IPS-15b (cell line): ENCODE data around the gene ANKRD23.
"Not testable (repeated sequence)": the region's sequence is repeated elsewhere in the genome, so short reads cannot be mapped to it uniquely, and the experiment has no call there.

Source experiments
- H3K27me3 ChIP-seq: one replicate; pipeline ENCODE4 v1.6.1; 2013; ENCODE audit warnings: low read length; ENCODE audit not compliant: control insufficient read depth, insufficient read depth
- H3K36me3 ChIP-seq: one replicate; pipeline ENCODE4 v1.6.1; 2013; ENCODE audit warnings: low read length; ENCODE audit not compliant: control insufficient read depth, insufficient read depth
- H3K4me1 ChIP-seq: one replicate; pipeline ENCODE4 v1.6.1; 2013; ENCODE audit warnings: mild to moderate bottlenecking, low read length; ENCODE audit not compliant: control insufficient read depth, insufficient read depth
- H3K4me3 ChIP-seq: one replicate; pipeline ENCODE4 v1.5.1; 2013; ENCODE audit warnings: low read depth, low read length
- H3K9ac ChIP-seq: one replicate; pipeline ENCODE4 v1.6.1; 2013; ENCODE audit warnings: low read depth, mild to moderate bottlenecking, low read length
- H3K9me3 ChIP-seq: one replicate; pipeline ENCODE4 v1.6.1; 2013; ENCODE audit warnings: mild to moderate bottlenecking, low read length; ENCODE audit not compliant: control insufficient read depth, insufficient read depth

ANKRD23 gene

DNA sequence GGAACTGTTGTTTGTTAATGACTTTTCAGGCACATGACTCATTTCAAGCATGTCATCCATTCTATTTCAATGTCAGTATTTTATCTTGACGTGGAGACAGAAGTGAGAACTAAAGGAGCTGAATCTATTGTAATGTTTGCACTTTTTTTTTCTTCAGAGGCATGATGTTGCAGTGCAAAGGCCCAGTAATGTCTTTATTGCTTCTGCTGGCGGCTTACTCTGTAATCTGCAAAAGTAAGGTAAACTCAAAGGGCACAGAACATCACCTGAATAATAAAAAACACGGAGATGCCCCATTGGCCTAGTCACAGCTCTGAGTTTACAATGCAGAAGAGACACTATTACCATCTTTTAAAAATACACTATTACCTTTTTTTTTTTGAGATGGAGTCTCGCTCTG, 30.2 kb downstream of the ANKRD23 start:
- no peaks in the 10 kb centered on the region for H3K27me3 ChIP-seq
- no peaks in the 10 kb centered on the region for H3K9me3 ChIP-seq
- H3K9ac ChIP-seq = no peak overlapping the region
- H3K4me3 ChIP-seq = no peak overlapping the region
- H3K4me1 ChIP-seq = peaks cover 5% of the 10 kb centered on the region
- peaks cover 4% of the 10 kb centered on the region for H3K36me3 ChIP-seq

DNA sequence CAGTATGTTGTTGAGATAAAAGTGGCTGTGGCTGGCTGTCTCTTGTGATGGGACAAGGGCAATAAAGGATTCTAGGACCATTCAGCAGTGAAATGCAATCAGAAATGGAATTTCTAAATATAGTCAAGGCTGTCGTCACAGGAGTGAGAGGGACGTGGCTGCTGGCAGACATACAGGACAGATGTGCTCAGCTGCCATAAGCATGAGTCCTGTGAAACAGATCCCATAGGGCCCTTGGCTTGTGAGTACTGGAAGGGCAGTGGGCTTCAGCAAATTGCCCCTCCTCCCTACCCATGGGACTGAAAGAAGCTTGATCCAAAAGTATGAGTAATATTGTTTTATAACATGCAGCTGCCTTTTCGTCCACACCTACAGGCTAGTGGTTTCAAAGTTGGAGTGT, 31.9 kb downstream of the ANKRD23 start:
- no peak overlapping the region for H3K4me3 ChIP-seq
- peaks cover 5% of the 10 kb centered on the region for H3K4me1 ChIP-seq
- H3K9me3 ChIP-seq = no peaks in the 10 kb centered on the region
- peaks cover 7% of the 10 kb centered on the region for H3K36me3 ChIP-seq
- H3K9ac ChIP-seq = no peak overlapping the region
- no peaks in the 10 kb centered on the region for H3K27me3 ChIP-seq

DNA sequence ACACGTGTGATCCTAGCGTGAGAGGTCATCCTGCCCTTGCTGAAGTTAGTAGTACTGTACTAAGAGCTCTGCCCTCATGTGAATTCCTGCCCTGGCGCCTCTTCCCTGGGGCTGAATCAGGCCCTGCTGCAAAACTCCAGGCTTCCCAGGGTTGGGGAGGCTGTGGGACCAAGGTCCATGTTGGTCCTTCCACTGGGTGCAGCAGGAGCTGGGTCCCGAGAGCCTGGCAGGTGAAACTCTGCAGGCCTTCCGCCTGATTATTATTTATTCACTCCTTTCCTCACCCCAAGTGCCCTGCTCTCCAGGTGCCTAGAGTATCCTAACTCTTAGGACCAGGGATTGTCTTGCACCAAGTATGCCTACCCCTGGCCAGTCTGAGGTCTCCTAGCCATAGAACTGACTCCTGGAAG, 33.0 kb downstream of the ANKRD23 start:
- Histone ChIP-seq H3K4me1 (peaks cover 5% of the 10 kb centered on the region), H3K36me3 (peaks cover 7% of the 10 kb centered on the region), H3K4me3 (no peak overlapping the region), H3K27me3 (no peaks in the 10 kb centered on the region), H3K9me3 (no peaks in the 10 kb centered on the region), H3K9ac (no peak overlapping the region)

DNA sequence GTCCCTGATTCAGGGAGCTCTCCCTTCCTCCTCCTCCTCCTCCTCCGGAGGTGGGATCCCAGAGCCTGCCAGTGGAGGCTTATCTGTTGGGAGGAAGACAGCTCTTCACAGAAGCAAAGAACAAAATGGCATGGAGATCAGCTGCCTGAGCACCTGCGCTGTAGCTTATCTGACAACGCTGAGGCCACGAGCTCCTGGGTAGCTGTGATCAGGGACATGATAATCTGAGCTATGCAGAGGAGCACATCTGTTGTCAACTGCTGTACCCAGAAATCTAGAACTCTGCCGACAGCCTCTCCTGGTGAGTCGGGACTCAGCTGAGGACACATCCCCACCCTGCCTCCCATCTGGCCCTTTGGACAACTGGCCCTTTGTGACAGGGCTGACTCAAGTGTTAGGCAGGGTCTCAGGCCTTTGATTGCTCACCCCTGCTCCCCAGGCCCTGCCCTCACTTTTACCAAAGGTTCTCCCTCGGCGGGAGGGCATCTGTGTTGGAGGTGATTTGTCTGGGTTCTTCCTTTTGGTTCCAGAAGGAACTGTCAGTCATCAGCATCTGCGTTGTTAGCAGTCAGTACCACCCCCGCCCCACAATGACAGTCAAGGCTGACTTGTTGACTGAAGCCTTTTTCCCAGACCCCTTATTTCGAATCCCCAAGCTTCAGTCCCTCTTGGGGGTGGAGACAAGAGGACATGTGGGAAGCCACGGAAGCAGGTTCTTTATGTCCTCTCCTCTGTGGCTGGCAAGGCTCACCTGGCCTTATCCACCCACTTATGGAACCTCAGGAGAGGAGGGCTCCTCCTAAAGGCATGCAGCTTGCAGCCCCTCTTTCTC, 33.7 kb downstream of the ANKRD23 start:
- H3K9me3 ChIP-seq = no peaks in the 10 kb centered on the region
- no peak overlapping the region for H3K9ac ChIP-seq
- peaks cover 7% of the 10 kb centered on the region for H3K36me3 ChIP-seq
- H3K4me3 ChIP-seq = no peak overlapping the region
- H3K27me3 ChIP-seq = no peaks in the 10 kb centered on the region
- peaks cover 4% of the 10 kb centered on the region for H3K4me1 ChIP-seq

DNA sequence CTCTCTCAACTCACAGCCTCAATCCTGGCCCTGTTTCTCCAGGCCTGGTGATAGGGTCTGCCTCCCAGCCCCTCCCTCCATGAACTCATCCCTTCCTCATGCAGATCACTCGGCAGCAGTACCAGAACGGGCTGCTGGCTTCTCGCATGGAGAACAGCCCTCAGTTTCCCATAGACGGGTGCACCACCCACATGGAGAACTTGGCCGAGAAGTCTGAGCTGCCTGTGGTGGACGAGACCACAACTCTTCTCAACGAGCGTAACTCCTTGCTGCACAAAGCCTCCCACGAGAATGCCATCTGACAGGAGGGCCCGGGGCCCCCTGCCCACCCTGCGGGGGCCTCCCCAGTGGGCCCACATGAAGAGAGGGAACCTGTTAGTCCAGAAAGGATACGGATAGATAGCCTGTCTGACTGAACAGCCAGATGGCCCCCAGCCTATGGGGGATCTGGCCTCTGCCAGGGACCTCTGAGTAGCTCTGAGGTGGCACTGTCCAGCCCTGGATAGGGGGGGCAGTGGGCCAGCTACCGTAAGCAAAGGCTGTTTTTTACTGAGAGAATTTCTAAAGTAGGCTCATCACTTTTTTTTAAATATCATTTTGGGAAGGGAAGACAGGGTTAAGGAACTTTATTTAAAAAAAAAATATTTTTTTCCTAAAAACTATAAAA, 34.5 kb downstream of the ANKRD23 start:
- no peak overlapping the region for H3K9ac ChIP-seq
- H3K9me3 ChIP-seq = no peaks in the 10 kb centered on the region
- no peaks in the 10 kb centered on the region for H3K4me1 ChIP-seq
- no peaks in the 10 kb centered on the region for H3K27me3 ChIP-seq
- no peak overlapping the region for H3K4me3 ChIP-seq
- peaks cover 7% of the 10 kb centered on the region for H3K36me3 ChIP-seq

DNA sequence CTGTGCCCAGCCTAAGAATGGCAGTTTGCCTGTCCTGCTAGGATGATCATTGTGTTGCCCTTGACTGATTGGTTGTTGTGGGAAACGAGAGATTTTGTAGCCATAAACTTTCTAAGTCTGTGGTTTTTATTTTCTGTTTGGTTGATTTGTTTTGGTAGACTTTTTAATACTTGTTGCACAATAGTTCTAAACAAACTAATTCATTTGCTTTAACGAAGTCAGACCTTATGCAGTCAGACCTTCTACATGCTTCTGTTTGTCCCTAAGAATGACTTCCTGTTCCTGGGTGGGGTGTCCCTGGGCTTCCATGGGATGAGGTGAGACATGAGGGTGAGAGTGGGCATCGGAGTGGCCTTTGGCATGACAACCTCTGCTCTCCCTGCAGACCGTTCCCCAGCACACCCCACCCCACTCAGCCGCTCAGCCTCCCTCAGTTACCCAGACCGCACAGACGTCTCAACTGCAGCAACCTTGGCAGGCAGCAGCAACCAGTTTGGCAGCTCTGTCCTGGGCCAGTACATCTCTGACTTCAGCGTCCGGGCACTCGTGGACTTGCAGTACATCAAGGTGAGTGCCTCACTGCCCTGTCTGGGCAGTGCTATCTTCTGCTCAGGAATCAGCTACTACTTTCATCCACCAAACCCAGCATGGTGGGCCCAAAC, 35.5 kb downstream of the ANKRD23 start:
- Histone ChIP-seq H3K4me1 (no peaks in the 10 kb centered on the region), H3K9ac (no peak overlapping the region), H3K4me3 (no peak overlapping the region), H3K36me3 (peaks cover 7% of the 10 kb centered on the region), H3K9me3 (no peaks in the 10 kb centered on the region), H3K27me3 (no peaks in the 10 kb centered on the region)

DNA sequence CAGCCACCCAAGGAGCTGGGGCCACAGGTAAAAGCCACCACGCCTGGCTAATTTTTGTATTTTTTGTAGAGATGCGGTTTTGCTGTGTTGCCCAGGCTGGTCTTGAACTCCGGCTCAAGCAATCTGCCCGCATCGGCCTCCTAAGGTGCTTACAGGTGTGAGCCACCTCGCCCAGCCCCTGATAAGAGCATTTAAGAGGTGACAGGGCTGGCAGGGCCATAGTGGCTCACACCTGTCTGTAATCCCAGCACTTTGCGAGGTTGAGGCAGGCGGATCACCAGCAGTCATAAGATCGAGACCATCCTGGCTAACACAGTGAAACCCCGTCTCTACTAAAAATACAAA, 36.7 kb downstream of the ANKRD23 start:
- H3K4me3 ChIP-seq = no peak overlapping the region
- H3K27me3 ChIP-seq = no peaks in the 10 kb centered on the region
- H3K36me3 ChIP-seq = peaks cover 8% of the 10 kb centered on the region
- H3K9ac ChIP-seq = no peak overlapping the region
- no peaks in the 10 kb centered on the region for H3K4me1 ChIP-seq
- no peaks in the 10 kb centered on the region for H3K9me3 ChIP-seq

DNA sequence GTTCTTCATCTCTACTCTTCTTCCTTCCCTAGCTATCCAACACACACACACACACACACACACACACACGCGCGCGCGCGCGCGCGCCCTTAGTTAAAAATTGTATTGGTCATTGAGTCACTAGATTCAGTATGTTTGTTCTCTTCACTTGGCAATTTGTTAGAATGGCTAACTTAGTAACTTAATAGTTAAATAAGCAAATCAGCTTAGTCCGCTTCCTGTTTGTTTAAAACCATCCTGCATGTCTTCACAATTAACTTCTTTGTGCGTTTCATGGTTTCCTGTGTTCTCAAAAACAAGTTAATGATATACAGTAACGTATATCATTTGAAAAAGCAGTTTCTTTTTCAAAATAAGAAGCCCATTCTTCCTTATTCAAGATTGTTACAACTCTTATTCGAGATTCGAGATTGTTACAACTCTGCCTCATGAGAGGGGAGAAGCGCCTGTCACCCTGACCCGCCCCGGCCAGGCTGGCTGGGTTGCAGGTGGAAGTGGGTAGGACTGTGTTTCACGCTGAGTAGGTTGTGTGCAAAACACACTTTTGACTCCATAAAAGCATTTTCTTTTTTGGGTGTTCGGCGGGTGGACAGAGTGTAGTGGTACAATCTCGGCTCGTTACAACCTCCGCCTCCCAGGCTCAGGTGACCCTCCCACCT, 37.2 kb downstream of the ANKRD23 start:
- no peaks in the 10 kb centered on the region for H3K9me3 ChIP-seq
- no peaks in the 10 kb centered on the region for H3K27me3 ChIP-seq
- H3K9ac ChIP-seq = no peak overlapping the region
- no peaks in the 10 kb centered on the region for H3K4me1 ChIP-seq
- peaks cover 11% of the 10 kb centered on the region for H3K36me3 ChIP-seq
- H3K4me3 ChIP-seq = no peak overlapping the region

DNA sequence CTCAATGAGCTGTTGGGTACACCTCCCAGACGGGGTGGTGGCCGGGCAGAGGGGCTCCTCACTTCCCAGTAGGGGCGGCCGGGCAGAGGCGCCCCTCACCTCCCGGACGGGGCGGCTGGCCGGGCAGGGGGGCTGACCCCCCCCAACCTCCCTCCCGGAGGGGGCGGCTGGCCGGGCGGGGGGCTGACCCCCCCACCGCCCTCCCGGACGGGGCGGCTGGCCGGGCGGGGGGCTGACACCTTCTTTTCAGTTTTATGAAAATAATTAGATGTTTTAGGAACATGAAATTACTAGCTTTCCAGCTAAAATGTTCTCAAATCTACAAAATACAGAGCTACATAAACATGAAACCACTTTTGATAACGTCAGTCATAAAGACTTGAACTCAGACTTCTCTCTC, 37.9 kb downstream of the ANKRD23 start:
- H3K9me3 ChIP-seq, H3K4me1 ChIP-seq, H3K27me3 ChIP-seq, H3K4me3 ChIP-seq, H3K9ac ChIP-seq: not testable (repeated sequence)
- H3K36me3 ChIP-seq = peaks cover 11% of the 10 kb centered on the region

DNA sequence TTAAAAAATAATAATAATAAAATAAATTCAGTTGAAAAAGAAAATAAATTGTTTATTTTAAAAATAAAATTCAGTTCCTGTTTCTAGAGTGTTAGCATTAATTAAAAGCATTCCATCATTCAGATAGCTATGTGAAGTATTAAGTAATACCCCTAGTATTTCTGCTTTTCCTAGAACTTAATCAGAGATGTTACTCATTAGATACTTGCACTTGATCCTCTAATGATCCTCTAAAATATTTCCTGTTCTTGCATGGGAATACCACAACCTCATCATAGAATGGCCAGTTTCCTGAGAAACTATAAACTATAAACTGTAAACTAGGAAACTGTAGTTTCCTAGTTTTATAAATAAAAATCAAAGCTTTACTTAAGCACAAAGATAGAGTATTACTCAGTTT, 38.8 kb downstream of the ANKRD23 start:
- Histone ChIP-seq H3K4me1 (peaks cover 2% of the 10 kb centered on the region), H3K9me3 (no peaks in the 10 kb centered on the region), H3K36me3 (peaks cover 9% of the 10 kb centered on the region), H3K4me3 (no peak overlapping the region), H3K27me3 (no peaks in the 10 kb centered on the region), H3K9ac (no peak overlapping the region)

DNA sequence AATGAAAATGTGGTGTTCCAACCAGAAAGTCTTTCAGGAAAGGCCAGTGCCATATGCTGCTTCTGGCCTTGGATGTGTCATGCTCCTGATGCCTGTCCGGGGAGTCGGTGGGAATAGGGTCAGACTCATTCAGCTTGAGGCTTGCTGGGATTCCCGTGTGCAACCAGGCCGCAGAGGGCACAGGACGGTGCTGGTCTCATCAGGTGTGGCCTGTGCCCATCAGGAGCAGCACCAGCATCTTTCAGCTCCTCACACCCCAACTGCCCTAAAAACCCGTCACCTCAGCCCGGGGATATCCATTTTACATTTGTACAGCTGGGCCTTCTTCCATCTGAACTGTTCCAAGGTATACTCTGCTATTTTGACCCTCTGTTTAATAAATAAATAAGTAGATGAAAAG, 41.1 kb downstream of the ANKRD23 start:
- peaks cover 10% of the 10 kb centered on the region for H3K36me3 ChIP-seq
- no peaks in the 10 kb centered on the region for H3K27me3 ChIP-seq
- no peak overlapping the region for H3K9ac ChIP-seq
- no peak overlapping the region for H3K4me3 ChIP-seq
- H3K4me1 ChIP-seq = peaks cover 2% of the 10 kb centered on the region
- no peaks in the 10 kb centered on the region for H3K9me3 ChIP-seq
